ENCODE results near the gene ACTN1. TPM values are rescaled to one million over a fixed set of nuclear protein-coding genes. Genes with fewer than 3 reads are reported as not detected.

Gene ACTN1
- total and polyA plus RNA-seq, 3 donors from 2014 or later = 51.0 to 82.3 (median 69.5) TPM

DNA sequence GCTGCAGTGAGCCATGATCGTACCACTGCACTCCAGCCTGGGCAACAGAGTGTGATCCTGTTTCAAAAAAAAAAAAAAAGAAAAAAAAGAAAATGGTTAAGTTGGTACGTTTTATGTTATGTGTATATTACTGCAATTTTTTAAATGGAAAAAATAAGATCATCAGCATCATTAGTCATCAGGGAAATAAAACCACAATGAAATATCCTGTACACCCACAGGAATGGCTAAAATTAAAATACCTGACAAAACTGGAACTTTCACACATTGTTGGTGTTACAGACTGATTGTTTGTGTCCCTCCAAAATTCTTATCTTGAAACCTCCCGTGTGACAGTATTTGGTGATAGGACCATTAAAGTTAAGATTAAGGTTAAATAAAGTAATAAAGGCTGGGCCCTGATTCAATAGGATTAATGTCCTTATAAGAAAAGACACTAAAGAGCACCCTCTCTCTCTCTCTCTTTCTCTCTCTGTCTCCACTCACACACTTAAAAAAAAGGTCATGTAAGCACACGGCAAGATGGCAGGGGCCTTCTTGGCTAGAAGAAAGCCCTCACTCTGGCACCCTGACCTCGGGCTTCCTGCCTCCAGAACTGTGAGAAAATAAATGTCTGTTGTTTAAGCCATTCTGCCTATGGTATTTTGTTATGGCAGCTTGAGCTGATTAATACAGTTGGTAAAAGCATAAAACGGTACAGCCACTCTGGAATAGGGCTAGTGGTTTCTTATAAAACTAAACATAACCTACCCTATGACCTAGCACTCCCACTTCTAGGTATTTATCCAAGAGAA is 137.9 kb downstream of the ACTN1 start:
- 66 to 72% methylated on average over 6 of the region's 6 CpGs for WGBS, 2 donors
- H3K9me3 ChIP-seq = no peaks in the 10 kb centered on the region
- H3K4me3 ChIP-seq = no peak overlapping the region
- TF ChIP-seq, protein P1, sequence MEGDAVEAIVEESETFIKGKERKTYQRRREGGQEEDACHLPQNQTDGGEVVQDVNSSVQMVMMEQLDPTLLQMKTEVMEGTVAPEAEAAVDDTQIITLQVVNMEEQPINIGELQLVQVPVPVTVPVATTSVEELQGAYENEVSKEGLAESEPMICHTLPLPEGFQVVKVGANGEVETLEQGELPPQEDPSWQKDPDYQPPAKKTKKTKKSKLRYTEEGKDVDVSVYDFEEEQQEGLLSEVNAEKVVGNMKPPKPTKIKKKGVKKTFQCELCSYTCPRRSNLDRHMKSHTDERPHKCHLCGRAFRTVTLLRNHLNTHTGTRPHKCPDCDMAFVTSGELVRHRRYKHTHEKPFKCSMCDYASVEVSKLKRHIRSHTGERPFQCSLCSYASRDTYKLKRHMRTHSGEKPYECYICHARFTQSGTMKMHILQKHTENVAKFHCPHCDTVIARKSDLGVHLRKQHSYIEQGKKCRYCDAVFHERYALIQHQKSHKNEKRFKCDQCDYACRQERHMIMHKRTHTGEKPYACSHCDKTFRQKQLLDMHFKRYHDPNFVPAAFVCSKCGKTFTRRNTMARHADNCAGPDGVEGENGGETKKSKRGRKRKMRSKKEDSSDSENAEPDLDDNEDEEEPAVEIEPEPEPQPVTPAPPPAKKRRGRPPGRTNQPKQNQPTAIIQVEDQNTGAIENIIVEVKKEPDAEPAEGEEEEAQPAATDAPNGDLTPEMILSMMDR (IDR thresholded peaks at IDR 0.05) = no peak
- TF ChIP-seq POLR2A (IDR thresholded peaks at IDR 0.05) = no peak
- H3K27me3 ChIP-seq = no peaks in the 10 kb centered on the region
- H3K4me1 ChIP-seq = peaks cover 5% of the 10 kb centered on the region
- H3K27ac ChIP-seq = no peak overlapping the region
- no peaks in the 10 kb centered on the region for H3K36me3 ChIP-seq (ENCODE audit: low read depth, missing control alignments)
- DNase-seq = no peak
- intact Hi-C loops (cut with DNase I; ENCODE audit: low total_unique reads) = no loop called here

DNA sequence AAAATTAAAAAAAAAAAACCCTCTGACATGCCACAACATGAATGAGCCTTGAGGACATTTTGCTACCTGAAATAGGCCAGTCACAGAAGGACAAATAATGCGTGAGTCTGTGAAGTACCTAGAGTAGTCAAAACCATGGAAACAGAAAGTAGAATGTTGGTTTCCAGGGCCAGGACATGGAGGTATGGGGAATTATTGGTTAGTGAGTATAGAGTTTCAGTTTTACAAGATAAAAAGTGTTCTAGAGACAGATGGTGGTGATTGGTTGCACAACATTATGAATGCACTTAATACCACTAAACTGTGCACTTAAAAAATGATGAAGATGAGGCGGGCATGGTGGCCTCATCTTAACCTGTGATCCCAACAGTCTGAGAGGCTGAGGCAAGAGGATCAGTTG is 138.6 kb downstream of the ACTN1 start:
- Histone ChIP-seq H3K9me3 (no peaks in the 10 kb centered on the region), H3K27ac (no peak overlapping the region), H3K4me1 (peaks cover 5% of the 10 kb centered on the region), H3K36me3 (ENCODE audit: low read depth, missing control alignments) (no peaks in the 10 kb centered on the region), H3K4me3 (no peak overlapping the region), H3K27me3 (no peaks in the 10 kb centered on the region)
- no peak for DNase-seq
- TF ChIP-seq, protein P1 (IDR thresholded peaks at IDR 0.05) = no peak
- TF ChIP-seq POLR2A (IDR thresholded peaks at IDR 0.05) = no peak
- 98 to 100% methylated on average over 2 of the region's 2 CpGs for WGBS, 2 donors
- intact Hi-C loops (cut with DNase I; ENCODE audit: low total_unique reads) = no loop called here

DNA sequence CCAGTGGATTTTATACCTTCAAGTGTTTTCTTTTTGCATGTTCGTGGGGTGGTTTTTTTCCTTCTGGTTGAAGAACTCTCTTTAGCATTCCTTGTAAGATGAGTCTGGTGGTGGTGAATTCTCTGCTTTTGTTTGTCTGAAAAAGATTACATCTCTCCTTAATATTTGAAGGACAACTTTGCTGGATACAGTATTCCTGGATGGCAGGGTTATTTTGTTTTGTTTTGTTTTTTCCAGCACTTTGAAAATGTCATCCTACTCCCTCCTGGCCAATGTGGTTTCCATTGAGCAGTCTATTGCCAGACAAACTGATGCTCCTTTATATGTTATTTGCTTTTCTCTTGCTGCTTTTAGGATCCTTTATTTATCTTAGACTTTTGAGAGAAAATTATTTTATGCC is 143.0 kb downstream of the ACTN1 start:
- H3K27ac ChIP-seq = no peak overlapping the region
- no peaks in the 10 kb centered on the region for H3K4me1 ChIP-seq
- WGBS, 2 donors = 43 to 96% methylated on average over 1 of the region's 1 CpG
- TF ChIP-seq, protein P1 (IDR thresholded peaks at IDR 0.05) = no peak
- TF ChIP-seq POLR2A (IDR thresholded peaks at IDR 0.05) = no peak
- DNase-seq = no peak
- no peaks in the 10 kb centered on the region for H3K9me3 ChIP-seq
- intact Hi-C loops (cut with DNase I; ENCODE audit: low total_unique reads) = no loop called here
- no peaks in the 10 kb centered on the region for H3K27me3 ChIP-seq
- no peak overlapping the region for H3K4me3 ChIP-seq
- H3K36me3 ChIP-seq (ENCODE audit: low read depth, missing control alignments) = no peaks in the 10 kb centered on the region

DNA sequence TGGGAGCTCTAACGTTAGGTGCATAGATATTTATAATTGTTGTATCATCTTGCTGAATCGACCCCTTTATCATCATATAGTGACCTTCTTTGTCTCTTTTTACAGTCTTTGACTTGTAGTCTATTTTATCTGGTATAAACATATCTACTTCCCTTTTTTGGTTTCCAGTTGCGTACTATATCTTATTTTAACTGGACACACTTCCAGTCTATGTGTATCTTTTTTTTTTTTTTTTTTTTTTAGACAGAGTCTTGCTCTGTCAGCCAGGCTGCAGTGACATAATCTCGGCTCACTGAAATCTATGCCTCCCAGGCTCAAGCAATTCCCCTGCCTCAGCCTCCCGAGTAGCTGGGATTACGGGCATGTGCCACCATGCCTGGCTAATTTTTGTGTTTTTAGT is 144.3 kb downstream of the ACTN1 start:
- Histone ChIP-seq H3K27me3 (no peaks in the 10 kb centered on the region), H3K36me3 (ENCODE audit: low read depth, missing control alignments) (no peaks in the 10 kb centered on the region), H3K4me1 (no peaks in the 10 kb centered on the region), H3K9me3 (no peaks in the 10 kb centered on the region), H3K27ac (no peak overlapping the region), H3K4me3 (no peak overlapping the region)
- WGBS, 2 donors = 78 to 82% methylated on average over 6 of the region's 6 CpGs
- intact Hi-C loops (cut with DNase I; ENCODE audit: low total_unique reads) = no loop called here
- DNase-seq = no peak
- TF ChIP-seq, protein P1 (IDR thresholded peaks at IDR 0.05) = no peak
- no peak for TF ChIP-seq POLR2A (IDR thresholded peaks at IDR 0.05)

DNA sequence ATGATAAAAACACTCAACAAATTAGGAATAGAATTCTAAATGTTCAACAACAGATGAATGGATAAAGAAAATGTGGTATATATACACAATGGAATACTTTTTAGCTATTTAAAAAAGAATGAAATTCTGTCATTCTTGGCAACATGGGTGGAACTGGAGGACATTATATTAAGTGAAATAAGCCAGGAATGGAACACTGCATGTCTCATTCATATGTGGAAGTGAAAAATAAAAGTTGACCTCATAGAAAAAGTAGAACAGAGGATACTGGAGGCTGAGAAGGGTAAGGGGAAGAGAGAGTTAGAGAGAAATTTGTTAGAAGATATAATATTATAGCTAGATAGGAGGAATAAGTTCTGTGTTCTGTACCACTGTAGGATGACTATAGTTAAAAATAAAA is 150.4 kb downstream of the ACTN1 start:
- H3K4me1 ChIP-seq = no peaks in the 10 kb centered on the region
- no peaks in the 10 kb centered on the region for H3K9me3 ChIP-seq
- intact Hi-C loops (cut with DNase I; ENCODE audit: low total_unique reads) = no loop called here
- no peak for DNase-seq
- no peak overlapping the region for H3K27ac ChIP-seq
- H3K36me3 ChIP-seq (ENCODE audit: low read depth, missing control alignments) = no peaks in the 10 kb centered on the region
- H3K27me3 ChIP-seq = no peaks in the 10 kb centered on the region
- TF ChIP-seq, protein P1 (IDR thresholded peaks at IDR 0.05) = no peak
- no peak for TF ChIP-seq POLR2A (IDR thresholded peaks at IDR 0.05)
- no peak overlapping the region for H3K4me3 ChIP-seq
